Keratinocyte (primary cell): ENCODE data around the gene NUP133.

ENCODE experiments used
- CTCF ChIP-seq, 3 experiments: IDR thresholded peaks in 1 of 3; conservative IDR thresholded peaks in 1 of 3; optimal IDR thresholded peaks in 1 of 3; 2 replicates in 2 of 3; 3 replicates in 1 of 3; pipeline versions ENCODE3 to v1.5.1; 2011; ENCODE audit warnings: low read length in 3 of 3, mild to moderate bottlenecking in 3 of 3, moderate library complexity in 2 of 3, control low read depth in 1 of 3, inconsistent platforms in 1 of 3; ENCODE audit not compliant: insufficient read depth in 2 of 3; ENCODE audit errors: extremely low read depth in 1 of 3
- EZH2 ChIP-seq: IDR thresholded peaks from one replicate; pipeline ENCODE4 v1.6.1; 2012; ENCODE audit warnings: inconsistent platforms, mild to moderate bottlenecking, low read length, moderate library complexity

- no peak for TF ChIP-seq CTCF (optimal IDR thresholded peaks at IDR 0.05 in 1 of 3, IDR thresholded peaks at IDR 0.05 in 1 of 3, conservative IDR thresholded peaks at IDR 0.05 in 1 of 3; ENCODE audit: extremely low read depth in 1 of 3, insufficient read depth in 2 of 3, low read length in 3 of 3)
- TF ChIP-seq EZH2 = no peak
Measured at GRCh38 chr1:229437443-229437842, 70.7 kb downstream of the NUP133 start.
